HG03135 (cell line): ENCODE measurements around the gene SLC44A1.

ENCODE experiments used
- ATAC-seq: cut with Tn5 transposase; IDR thresholded peaks from one replicate; pipeline ENCODE4 v1.9.1; 2021; ENCODE audit warnings: mild to moderate bottlenecking, moderate library complexity; ENCODE audit not compliant: unreplicated experiment

SLC44A1 gene

DNA sequence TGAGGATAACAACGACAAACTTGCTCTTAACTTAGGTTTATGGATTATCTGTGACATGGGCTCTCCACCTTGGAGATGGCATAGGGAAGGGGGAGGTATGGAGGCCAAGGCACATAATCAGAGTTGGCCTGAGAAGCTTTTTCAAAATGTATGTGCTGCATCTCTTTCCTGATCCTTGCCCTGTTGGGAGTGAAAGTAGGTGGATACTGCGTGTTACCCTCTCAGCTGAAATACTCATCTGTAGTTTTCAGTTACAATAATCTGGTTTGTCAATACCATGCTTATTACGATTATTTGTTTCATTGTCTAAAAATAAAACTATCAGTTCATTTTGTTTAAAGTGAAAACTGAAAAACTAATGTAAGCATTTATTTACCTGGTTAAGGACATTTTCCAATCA lies 86.7 kb downstream of the SLC44A1 start:
- peak; percentile 38 for ATAC-seq

DNA sequence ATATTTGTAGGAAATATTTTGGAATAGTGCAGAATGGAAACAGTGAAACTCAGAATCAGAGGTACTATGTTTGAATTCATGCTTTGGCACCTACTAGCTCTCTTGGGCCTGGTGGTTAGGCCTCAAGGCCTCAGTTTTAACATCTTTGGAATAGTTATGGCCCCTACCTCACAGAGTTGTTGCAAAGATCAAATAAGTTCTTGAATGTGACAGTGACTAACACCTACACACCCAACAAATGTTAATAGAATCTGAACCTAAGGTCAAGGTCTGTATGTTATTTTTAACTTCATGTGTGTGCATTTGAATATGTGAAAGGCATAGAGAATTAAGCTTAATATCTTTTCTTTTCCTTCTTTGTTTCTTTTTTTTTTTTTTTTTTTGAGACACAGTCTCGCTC lies 87.3 kb downstream of the SLC44A1 start:
- no peak for ATAC-seq

DNA sequence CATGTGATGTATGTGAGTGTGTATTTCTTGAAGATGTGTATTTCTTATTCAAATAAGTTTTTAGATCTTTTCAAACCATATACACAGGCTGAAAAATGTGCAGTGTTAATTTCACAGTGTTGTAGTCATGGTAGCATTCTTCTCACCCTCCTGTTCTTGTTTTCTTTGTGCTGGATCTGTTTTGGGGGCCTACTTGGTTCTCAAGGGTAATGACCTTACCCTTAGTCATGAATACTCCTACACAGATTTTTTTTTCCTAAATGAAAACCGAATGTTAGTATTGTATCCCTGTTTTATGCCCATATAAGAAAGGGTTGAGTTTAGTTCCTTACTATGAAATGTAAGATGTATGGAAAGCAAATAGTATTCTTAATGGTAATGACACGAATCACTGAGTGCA lies 88.0 kb downstream of the SLC44A1 start:
- ATAC-seq: no peak

DNA sequence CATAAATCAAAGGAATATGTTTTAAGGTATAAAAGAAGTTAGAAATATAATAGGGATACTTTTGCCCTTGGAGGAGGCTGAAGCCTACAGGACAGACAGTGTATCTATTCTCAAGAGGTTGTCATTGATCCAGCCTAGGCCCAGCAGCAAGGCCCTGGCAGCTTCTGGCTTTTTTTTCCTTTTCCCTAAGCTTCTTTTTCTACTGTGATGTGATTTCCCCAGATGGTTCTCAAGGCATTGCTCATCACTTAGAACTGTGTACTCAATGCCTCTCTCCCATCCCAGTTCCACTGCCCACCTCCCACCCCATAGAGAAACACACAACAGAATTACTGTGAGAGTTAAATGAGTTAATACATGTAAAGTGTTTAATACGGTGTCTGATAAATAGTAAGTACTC lies 88.6 kb downstream of the SLC44A1 start:
- ATAC-seq: no peak

DNA sequence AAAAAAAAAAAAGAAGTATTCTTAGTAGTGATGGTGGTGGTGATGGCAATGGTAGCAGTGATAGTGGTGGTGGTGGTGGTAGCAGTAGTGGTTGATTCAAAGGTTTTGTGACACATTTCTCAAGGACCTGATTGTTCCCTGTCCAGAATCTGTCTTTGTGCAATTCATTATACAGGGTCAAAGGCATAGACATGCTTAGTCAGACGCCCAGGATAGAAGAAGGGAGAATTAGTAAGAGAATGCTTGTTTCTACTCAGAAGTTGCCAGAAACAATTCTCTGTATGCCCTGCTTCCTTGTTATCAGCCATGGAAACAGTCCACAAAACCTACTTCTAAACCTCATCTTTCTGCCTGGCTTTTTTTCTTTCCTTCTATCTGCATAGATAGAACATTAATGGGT lies 89.4 kb downstream of the SLC44A1 start:
- no peak for ATAC-seq

DNA sequence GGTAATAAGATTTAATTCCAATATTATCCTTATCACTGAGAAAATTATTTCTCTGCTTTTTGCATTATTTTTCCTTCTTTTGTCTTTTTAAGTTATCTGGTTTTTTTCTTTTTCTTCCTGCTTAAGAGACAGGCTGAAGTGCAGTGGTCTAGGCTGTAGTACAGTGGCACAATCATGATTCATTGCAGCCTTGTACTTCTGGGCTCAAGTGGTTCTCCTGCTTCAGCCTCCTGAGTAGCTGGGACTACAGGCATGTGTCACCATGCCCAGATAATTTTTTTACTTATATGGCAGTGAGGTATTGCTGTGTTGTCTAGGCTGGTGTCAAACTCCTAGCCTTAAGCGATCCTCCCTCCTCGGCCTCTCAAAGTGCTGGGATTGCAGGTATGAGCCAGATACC lies 93.9 kb downstream of the SLC44A1 start:
- no peak for ATAC-seq

DNA sequence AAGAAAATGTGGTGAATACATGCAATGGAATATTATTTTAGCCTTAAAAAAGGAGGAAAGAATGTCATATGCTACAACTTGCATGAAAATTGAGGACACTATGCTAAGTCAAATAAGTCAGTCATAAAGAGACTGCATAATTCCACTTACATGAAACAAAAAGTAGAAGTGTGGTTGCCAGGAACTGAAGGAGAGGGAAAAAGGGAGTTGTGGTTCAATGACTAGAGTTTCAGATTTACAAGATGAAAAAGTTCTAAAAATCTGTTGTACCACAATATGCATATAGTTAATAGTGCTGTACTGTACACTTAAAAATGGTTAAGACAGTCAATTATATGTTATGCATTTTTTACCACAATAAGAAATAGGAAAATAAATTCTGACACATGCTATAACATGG lies 95.4 kb downstream of the SLC44A1 start:
- no peak for ATAC-seq

DNA sequence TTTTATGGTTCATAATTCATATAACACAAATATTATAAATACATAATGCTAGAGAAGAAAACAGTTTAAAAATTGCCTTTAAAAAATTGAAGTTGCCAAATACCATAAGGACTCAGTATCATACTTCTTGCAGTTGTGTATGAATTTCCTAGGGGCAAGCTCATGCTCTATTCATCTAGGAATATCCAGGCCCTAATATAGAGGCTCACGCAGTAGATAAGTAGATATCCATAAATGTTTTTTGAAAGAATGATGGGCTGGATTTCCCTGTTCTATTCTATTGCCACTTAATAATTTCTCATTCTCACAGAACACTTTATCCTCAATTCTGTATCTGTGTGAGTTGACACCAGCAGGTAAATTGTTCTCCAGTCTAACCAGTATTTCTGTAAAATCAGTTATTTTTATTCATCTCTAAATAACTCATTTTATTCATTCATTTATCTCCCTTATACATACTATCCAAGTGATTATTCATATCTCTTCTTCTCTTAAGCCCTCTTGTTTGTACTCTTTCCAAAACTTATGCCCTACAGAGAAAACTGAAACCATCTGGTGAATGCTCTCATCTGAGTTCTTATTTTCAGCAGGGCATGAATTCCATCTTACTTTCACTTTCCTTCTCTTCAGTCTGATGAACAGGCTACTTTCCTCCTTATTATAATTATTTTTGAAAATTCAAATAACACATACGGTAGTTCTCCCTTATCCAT lies 97.1 kb downstream of the SLC44A1 start:
- peak; percentile 79 for ATAC-seq

DNA sequence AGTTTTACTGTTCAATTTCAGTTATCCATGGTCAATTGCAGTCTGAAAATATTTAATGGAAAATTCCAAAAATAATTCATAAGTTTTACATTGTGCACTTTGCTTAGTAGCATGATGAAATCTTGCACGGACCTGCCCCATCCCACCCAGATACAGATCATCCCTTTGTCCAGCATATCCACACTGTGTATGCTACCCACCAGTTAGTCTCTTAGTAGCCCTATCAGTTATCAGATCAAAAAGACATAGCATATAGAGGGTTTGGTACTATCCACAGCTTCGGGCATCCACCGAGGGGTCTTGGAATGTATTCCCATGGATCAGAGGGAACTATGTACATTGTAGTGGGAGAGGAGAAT lies 97.7 kb downstream of the SLC44A1 start:
- ATAC-seq: no peak

DNA sequence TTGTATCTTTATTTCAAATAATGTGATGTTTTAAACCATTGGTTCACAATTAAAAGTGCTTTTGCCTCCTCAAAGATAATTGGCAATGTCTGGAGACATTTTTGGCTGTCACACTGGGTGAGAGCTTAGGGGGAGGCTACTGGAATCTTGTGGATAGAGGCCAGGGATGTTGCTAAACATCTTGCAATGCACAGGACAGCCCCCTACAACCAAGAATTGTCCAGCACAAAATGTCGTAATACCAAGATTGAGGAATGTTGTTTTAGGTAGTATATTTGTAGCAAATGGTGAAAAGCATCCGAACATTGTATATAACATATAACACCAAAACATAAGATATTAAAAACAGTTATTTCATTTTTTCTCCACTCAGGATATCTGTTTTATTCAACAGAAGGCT lies 99.8 kb downstream of the SLC44A1 start:
- no peak for ATAC-seq

DNA sequence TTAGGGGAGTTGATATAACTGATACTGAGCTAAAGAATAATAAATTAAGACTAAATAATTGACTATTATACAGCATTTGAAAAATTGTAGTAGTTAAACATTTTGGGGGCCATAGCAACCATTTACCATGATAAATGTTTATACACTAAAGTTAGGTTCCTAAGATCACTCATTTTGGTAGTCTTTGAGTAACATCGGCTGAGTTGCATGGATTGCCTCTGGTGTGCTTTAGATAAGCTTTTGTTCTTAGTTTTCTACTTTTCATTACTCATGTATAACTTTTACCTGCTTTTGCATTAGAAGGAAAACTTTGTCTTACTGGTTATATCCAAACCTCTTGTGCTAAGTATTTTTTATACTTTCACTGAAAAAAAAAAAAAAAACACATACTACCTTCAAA lies 101.2 kb downstream of the SLC44A1 start:
- ATAC-seq: no peak

DNA sequence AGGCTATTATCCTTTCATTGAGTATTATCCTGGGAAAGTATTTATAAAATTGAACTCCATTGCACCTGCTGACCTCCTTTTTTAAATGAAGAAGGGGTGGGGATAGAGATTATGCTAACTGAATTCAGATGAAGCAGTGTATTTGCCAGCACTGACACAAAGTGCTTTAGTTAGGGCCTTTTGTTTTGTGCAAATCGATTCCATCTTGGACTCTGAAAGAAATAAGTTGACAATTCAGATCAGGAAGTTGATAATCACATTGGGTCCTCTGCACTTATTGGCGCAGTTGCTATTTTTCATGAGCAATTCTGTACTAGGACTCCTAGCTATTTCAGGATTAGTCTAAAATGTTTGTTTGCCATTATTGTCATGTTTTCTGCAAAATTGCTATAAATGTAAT lies 101.8 kb downstream of the SLC44A1 start:
- ATAC-seq: no peak

DNA sequence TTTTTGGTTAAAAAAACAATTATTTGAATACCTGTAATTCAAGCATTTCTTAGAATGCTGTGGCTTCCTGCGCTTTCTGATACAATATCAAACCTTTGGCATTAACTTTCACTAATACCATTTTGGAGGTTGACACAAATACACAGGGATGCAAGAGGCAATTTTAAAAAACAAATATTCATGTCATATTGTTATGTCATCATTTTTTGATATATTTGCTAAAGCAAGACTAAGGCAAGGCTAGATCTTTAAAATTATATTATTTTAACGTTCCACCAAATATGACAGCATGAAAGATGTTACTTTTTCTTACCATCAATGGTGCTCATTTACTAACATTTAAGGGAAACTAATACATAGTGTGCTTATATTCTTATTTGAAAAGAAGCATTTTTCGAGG lies 110.0 kb downstream of the SLC44A1 start:
- no peak for ATAC-seq

DNA sequence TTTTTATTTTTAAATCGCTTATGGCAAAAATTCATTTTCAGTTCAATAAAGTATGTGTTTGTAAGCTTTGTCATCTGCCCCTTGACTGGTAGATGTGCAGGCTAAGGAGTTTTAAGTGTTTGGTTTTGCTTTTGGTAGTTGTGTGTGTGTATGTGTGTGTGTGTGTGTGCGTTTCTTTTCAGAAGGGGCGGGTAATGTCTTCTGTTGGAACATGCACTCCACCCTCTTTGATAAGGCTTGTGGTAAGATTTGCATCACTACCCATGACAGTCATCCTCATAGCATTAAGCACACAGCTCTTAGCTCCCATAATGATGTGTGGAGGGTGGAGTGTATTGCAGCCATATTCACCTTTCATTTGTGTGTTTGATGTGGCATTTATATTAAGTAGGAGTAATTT lies 111.3 kb downstream of the SLC44A1 start:
- ATAC-seq: peak; percentile 67

DNA sequence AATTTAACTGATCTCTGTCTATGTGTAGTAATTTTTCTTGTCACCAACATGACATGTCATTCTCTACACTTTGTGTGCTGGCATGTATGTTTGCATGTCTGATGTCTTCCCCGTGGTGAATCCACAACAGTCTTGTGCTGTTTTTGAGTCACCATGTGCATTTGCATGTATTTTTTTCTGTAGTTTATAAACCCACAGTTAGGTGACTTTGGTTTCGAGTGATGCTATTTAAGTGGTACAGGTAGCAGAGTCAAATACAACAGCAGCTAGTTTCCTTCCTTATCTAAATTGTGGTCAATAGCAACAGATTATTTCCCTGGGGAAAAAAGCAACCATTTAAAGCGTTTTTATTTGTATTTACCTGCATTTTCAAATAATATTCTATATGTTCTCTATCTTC lies 113.5 kb downstream of the SLC44A1 start:
- ATAC-seq: peak; percentile 94

DNA sequence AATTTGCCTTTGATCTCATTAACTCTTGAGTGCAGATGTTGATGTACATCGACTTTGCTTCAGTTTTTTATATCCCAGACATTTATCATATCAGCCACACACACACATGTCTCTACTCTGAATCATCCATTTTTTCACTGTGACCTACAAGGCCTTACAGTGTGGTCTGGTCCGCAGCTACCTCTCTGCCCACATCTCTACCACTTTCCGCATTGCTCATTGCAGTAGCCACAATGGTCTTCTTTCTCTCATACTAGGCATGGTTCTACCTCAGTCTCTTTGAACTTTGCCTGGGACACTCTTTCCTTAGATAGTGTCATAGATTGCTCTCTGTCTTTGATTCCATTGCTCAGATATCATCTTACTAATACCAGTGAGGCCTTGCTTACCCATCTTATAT lies 115.4 kb downstream of the SLC44A1 start:
- ATAC-seq: no peak

DNA sequence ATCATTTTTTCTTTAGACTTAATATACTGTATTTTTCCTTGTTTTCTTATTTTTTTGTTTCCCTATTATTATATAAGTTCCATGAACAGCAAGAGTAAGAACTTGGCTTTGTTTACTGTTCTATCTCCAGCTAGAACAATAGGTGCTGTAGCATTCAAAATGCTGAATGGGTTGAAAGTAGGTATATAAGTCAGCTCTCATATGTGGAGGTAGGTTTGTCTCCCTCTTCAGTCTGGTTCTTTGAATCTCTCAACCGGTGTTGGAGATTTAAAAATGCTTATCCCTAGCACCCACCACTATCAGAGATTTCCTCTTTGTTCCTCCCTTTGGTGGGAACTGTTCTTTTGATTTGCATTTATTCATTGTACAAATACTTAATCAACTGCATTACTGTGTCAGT lies 115.9 kb downstream of the SLC44A1 start:
- ATAC-seq: no peak

DNA sequence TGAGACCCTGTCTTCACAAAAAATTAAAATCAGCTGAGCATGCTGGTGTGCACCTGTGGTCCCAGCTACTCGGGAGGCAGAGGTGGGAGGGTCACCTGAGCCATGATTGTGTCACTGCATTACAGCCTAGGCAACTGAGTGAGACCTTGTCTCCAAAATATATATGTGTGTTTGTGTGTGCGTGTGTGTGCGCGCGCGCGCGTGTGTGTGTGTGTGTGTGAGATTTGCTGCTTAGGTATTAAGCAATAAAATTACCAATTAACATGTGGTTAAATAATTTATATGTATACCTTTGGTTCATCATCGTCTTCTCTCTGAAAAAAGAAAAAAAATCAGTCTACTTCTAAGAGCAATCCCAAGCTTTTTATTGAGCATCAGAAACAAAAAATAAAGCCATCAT lies 117.4 kb downstream of the SLC44A1 start:
- ATAC-seq: no peak

DNA sequence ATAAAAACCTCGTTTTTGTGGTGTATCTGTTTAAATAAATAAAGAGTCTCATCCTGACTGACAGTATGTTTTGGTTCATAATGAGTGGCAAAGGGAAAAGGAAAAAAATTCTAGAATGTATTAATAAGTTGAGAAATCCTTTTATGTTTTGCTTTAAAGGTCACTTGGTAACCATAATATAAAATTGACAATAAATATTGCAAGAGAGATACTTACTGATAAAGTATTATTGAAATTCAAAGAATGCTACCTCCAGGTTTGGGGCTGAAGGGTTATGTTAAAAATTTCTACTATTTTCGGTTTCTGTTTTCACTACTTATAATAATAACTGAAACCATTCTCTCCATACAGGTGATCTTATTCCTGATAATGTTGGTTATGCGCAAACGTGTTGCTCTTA lies 118.0 kb downstream of the SLC44A1 start:
- no peak for ATAC-seq

DNA sequence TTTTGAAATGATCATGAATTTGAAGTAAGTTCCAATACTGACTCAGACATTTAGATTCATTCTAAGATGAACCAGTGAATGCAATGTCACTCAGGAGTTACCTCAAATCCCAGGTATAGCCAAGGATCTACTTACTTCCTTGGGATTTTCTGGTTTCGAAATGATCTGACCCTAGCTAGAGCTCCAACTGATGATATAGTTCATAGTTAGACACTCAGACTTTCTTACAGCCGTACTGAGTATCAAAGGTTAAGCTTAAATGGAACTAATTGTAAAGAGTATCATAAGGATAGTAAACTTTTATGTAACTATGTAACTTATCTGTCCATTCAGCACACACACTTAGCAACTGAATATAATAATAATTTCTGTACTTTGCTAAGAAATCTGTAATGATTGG lies 119.4 kb downstream of the SLC44A1 start:
- ATAC-seq: no peak

DNA sequence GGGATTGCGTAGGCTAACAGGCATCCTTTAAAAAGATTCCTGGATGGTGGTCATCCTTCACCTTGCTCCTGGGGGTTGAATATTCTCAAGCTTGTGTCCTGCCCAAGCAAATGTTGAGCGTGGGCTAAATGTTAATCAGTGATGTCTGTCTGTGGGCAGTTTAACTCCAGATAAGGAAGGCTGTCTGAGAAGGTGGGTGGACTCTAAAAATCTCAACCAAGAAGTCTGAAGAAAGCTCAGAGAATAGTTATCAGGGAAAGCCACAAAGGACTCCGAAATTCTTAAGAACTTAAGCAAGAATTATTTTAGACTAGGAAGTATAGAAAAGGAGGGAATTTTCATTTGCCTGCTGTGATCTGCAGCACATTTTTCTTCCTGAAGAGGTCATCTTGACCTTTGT lies 125.5 kb downstream of the SLC44A1 start:
- ATAC-seq: no peak

DNA sequence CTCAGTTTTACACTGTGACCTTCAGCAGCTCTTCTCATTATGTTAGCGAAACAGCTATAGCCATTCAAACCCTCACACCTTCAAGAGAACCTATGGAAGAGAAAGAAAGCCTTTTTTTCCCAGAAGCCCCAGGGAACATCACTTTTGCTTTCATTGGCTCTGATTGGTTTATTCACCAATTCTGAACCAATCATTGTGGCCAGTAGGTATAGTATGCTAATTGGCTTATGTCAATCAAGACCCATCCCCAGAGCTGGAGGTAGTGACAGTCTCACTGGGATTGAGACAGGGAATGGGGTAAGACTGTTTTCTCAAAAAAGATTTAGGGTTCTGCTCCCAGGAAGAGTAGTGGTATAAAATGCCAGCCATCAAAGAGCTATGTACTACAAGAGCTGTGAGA lies 129.3 kb downstream of the SLC44A1 start:
- no peak for ATAC-seq

DNA sequence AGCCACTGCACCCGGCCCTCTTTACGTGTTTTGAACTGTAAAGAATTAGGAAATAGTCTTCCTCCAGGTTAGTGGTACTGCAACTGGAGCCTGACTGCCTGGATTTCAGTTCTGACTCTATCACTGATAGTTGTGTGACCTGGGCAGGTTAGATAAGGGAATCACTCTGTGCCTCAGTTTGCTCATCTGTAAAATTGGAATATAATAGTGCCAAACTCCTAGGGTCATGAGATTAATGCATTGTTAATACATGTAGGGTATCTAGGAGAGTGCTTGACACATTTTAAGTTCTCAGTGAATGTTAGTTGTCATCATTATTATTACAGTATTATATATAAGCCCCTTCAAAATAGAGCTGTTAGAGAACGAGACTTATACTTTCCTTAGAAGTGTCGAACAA lies 130.9 kb downstream of the SLC44A1 start:
- ATAC-seq: no peak

DNA sequence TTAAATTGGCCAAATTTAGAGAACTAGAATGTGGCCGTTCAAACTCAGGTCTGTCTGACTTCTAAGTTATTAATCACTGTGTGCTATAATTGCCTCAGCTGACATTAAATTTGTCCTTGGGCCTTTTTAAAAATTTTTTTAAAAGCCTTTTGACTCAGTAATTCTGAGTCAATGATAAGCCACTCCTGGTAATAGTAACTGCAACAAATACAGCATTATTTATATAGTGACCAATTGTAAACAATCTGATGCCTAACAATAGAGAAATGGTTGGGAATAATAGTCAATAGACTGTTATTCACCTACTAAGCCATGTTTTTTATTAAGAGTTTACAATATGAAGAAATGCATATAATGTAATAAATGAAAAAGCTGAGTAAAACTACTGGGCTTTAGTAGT lies 132.4 kb downstream of the SLC44A1 start:
- ATAC-seq: no peak
